Keratinocyte (primary cell): ENCODE results near the gene CDH1. TPM values are rescaled to one million over a fixed set of nuclear protein-coding genes. Genes with fewer than 3 reads are reported as not detected.

Experiments used
- DNase-seq: peaks from one replicate; pipeline ENCODE4 v3.0.0-alpha.2; 2011; ENCODE audit warnings: low read depth, missing footprints, low spot score
- FAIRE-seq: peaks from 2 replicates; lab custom pipeline; 2011; peaks lifted over from hg19 to GRCh38; lab: Jason Lieb, UNC
- H2AFZ ChIP-seq: 2 replicates; pipeline ENCODE4 v1.6.0; 2012; ENCODE audit warnings: low read length, control low read depth, inconsistent platforms; ENCODE audit not compliant: control insufficient read depth
- H3K27ac ChIP-seq: 2 replicates; pipeline ENCODE4 v1.5.1; 2011; ENCODE audit warnings: low read length; ENCODE audit not compliant: control insufficient read depth, insufficient read depth
- H3K27me3 ChIP-seq: 3 replicates; pipeline ENCODE4 v1.6.0; 2011; ENCODE audit warnings: low read length; ENCODE audit not compliant: control insufficient read depth, insufficient read depth; ENCODE audit errors: extremely low read depth
- H3K36me3 ChIP-seq, 2 experiments: 2 replicates in 1 of 2; 3 replicates in 1 of 2; pipeline ENCODE4 v1.5.1; 2011; ENCODE audit warnings: low read length in 2 of 2, mild to moderate bottlenecking in 1 of 2; ENCODE audit not compliant: control insufficient read depth in 2 of 2, insufficient read depth in 2 of 2; ENCODE audit errors: extremely low read depth in 1 of 2
- H3K4me1 ChIP-seq: 3 replicates; pipeline ENCODE4 v1.5.1; 2011; ENCODE audit warnings: low read length; ENCODE audit not compliant: control insufficient read depth, insufficient read depth; ENCODE audit errors: extremely low read depth
- H3K4me2 ChIP-seq: 3 replicates; pipeline ENCODE4 v1.6.0; 2011; ENCODE audit warnings: low read depth, low read length; ENCODE audit not compliant: control insufficient read depth, insufficient read depth; ENCODE audit errors: extremely low read depth
- H3K4me3 ChIP-seq, 3 experiments: fragments of 200-600 bp in 1 of 3; sonication (generic) in 1 of 3; 2 replicates in 2 of 3; 3 replicates in 1 of 3; pipeline ENCODE4 v1.5.1; 2011 to 2016; ENCODE audit warnings: low read length in 3 of 3, mild to moderate bottlenecking in 3 of 3, control low read depth in 2 of 3, inconsistent platforms in 1 of 3, low read depth in 1 of 3, mixed read lengths in 1 of 3, mixed run types in 1 of 3, moderate library complexity in 1 of 3; ENCODE audit not compliant: control insufficient read depth in 2 of 3, insufficient read depth in 2 of 3; ENCODE audit errors: extremely low read depth in 1 of 3
- H3K79me2 ChIP-seq: 2 replicates; pipeline ENCODE4 v1.6.0; 2012; ENCODE audit warnings: low read length; ENCODE audit not compliant: control insufficient read depth, insufficient read depth
- H3K9ac ChIP-seq: 3 replicates; pipeline ENCODE4 v1.6.0; 2011; ENCODE audit warnings: low read length; ENCODE audit not compliant: control insufficient read depth, insufficient read depth; ENCODE audit errors: extremely low read depth
- H3K9me1 ChIP-seq: 3 replicates; pipeline ENCODE4 v1.6.0; 2011; ENCODE audit warnings: low read length; ENCODE audit not compliant: control insufficient read depth, insufficient read depth; ENCODE audit errors: extremely low read depth
- H3K9me3 ChIP-seq: 2 replicates; pipeline ENCODE4 v1.5.1; 2012; ENCODE audit warnings: low read depth, low read length; ENCODE audit not compliant: control insufficient read depth
- H4K20me1 ChIP-seq: 3 replicates; pipeline ENCODE4 v1.6.0; 2011; ENCODE audit warnings: low read length; ENCODE audit not compliant: control insufficient read depth, insufficient read depth; ENCODE audit errors: extremely low read depth
- EZH2 ChIP-seq: IDR thresholded peaks from one replicate; pipeline ENCODE4 v1.6.1; 2012; ENCODE audit warnings: inconsistent platforms, mild to moderate bottlenecking, low read length, moderate library complexity
- dilution Hi-C: fragments of 300-500 bp; cut with MboI; formaldehyde crosslinking; loops from one replicate; pipeline ENCODE4 v1.7.0; 2020; ENCODE audit warnings: low sequenced_read_pairs; ENCODE audit not compliant: extremely low pct_ligation_motif_present
- polyA plus RNA-seq, 5 experiments: library from polyadenylated mRNA; depleted of rRNA in 3 of 5; stranded (reverse) in 3 of 5; stranded (forward) in 1 of 5; unstranded in 1 of 5; fragments of >200 nt; gene quantifications; 1 replicate in 1 of 5; 2 replicates in 3 of 5; 3 replicates in 1 of 5; pipeline versions ENCODE4 v1.2.1 to v1.2.3, GENCODE V29; 2011 to 2012; ENCODE audit warnings: missing spikeins in 2 of 5, low read depth in 1 of 5, low replicate concordance in 1 of 5
- TF ChIP-seq, protein P1 (sequence below), 3 experiments: IDR thresholded peaks in 1 of 3; conservative IDR thresholded peaks in 1 of 3; optimal IDR thresholded peaks in 1 of 3; 2 replicates in 2 of 3; 3 replicates in 1 of 3; pipeline versions ENCODE3 to v1.5.1; 2011; ENCODE audit warnings: low read length in 3 of 3, mild to moderate bottlenecking in 3 of 3, moderate library complexity in 2 of 3, control low read depth in 1 of 3, inconsistent platforms in 1 of 3; ENCODE audit not compliant: insufficient read depth in 2 of 3; ENCODE audit errors: extremely low read depth in 1 of 3

CDH1 gene
- polyA plus RNA-seq, 1 donor (not counting 4 experiments of a cell fraction or from before 2014, with no cell fraction given) = 247 TPM

DNA sequence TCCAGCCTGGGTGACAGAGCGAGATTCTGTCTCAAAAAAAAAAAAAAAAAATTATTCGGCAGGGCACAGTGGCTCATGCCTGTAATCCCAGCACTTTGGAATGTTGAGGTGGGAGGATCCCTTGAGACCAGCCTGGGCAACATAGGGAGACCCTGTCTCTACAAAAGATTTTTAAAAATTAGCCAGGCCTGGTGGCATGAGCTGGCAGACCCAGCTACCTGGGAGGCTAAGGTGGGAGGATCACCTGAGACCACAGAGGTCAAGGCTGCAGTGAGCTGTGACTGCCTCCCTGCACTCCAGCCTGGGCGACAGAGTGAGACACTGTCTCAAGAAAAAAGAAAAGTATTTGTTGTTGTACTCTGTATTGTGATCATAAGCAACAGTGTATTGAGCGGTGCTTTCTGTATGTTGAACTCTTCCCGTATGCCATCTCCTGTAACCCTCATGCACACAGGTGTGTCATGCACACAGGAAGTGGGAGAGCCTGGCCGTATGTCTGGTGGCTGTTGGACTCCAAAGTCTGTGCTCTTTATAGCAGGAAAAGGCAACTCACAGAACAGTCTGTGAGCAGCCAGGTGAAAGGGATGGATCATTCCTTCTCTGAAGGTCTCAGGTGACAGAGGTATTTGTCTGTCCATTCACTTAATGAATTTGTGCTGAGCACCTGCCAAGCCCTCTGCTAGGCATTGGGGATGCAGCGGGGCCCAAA lies 17.1 kb downstream of the CDH1 start:
- peaks cover 54% of the 10 kb centered on the region for H3K79me2 ChIP-seq
- no peak overlapping the region for H2AFZ ChIP-seq
- peak overlapping the region; percentile 72 for H3K4me2 ChIP-seq
- H3K9ac ChIP-seq = peak overlapping the region; percentile 69
- DNase-seq (no peak), FAIRE-seq (no peak)
- H3K27me3 ChIP-seq = no peaks in the 10 kb centered on the region
- peaks cover 57% of the 10 kb centered on the region for H3K4me1 ChIP-seq
- peak overlapping the region in 1 of 3 experiments; percentile 2 for H3K4me3 ChIP-seq
- H3K27ac ChIP-seq = peak overlapping the region; percentile 99
- peaks cover 2% of the 10 kb centered on the region for H3K9me1 ChIP-seq
- peaks cover 20 to 22% of the 10 kb centered on the region in 2 experiments for H3K36me3 ChIP-seq
- no peaks in the 10 kb centered on the region for H3K9me3 ChIP-seq
- H4K20me1 ChIP-seq = no peaks in the 10 kb centered on the region
- dilution Hi-C loops = no loop called here
- no peak for TF ChIP-seq EZH2
- TF ChIP-seq, protein P1, sequence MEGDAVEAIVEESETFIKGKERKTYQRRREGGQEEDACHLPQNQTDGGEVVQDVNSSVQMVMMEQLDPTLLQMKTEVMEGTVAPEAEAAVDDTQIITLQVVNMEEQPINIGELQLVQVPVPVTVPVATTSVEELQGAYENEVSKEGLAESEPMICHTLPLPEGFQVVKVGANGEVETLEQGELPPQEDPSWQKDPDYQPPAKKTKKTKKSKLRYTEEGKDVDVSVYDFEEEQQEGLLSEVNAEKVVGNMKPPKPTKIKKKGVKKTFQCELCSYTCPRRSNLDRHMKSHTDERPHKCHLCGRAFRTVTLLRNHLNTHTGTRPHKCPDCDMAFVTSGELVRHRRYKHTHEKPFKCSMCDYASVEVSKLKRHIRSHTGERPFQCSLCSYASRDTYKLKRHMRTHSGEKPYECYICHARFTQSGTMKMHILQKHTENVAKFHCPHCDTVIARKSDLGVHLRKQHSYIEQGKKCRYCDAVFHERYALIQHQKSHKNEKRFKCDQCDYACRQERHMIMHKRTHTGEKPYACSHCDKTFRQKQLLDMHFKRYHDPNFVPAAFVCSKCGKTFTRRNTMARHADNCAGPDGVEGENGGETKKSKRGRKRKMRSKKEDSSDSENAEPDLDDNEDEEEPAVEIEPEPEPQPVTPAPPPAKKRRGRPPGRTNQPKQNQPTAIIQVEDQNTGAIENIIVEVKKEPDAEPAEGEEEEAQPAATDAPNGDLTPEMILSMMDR (optimal IDR thresholded peaks at IDR 0.05 in 1 of 3, IDR thresholded peaks at IDR 0.05 in 1 of 3, conservative IDR thresholded peaks at IDR 0.05 in 1 of 3; ENCODE audit: extremely low read depth in 1 of 3, insufficient read depth in 2 of 3, low read length in 3 of 3) = no peak

DNA sequence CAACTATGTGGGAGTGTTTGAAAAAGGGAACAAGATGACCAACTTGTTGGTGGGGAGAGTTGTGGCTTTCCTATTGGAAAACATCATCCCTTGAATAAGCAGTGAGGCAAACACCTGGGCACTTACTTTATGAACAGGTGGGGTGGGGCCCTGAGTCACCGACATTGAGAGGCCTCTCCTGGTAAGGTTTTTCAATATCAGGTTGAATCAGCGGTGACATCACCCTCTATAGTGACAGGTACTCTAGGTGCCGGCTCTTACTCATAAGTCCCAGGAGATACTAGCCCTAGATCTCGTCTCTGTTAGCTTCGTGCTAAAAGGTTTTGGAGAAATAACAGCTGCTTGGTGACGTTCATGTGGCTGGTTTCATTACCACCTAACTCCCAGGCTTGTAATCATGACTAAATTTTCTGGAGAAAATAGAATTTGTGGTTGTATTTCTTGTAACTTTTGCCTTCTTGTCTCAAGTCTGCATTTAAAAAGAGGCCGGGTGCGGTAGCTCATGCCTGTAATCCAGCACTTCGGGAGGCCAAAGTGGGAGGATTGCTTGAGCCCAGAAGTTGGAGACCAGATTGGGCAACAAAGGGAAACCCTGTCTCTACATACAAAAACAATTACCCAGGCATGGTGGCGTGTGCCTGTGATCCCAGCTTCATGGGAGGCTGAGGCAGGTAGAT lies 19.3 kb downstream of the CDH1 start:
- Histone ChIP-seq H3K36me3 (peaks cover 11 to 16% of the 10 kb centered on the region in 2 experiments), H3K9me3 (no peaks in the 10 kb centered on the region), H3K9ac (peak overlapping the region; percentile 69), H4K20me1 (no peaks in the 10 kb centered on the region), H2AFZ (no peak overlapping the region), H3K4me3 (peak overlapping the region in 1 of 3 experiments; percentile 12), H3K9me1 (peaks cover 2% of the 10 kb centered on the region), H3K4me2 (peak overlapping the region; percentile 73), H3K27me3 (no peaks in the 10 kb centered on the region), H3K79me2 (peaks cover 45% of the 10 kb centered on the region), H3K4me1 (peaks cover 78% of the 10 kb centered on the region), H3K27ac (peak overlapping the region; percentile 99)
- DNase-seq = peak; percentile 100
- peak; percentile 89 for FAIRE-seq
- TF ChIP-seq, protein P1 (optimal IDR thresholded peaks at IDR 0.05 in 1 of 3, IDR thresholded peaks at IDR 0.05 in 1 of 3, conservative IDR thresholded peaks at IDR 0.05 in 1 of 3; ENCODE audit: extremely low read depth in 1 of 3, insufficient read depth in 2 of 3, low read length in 3 of 3) = no peak
- no peak for TF ChIP-seq EZH2
- dilution Hi-C loops = no loop called here
